HG03064 (cell line): ENCODE results near the gene MAN1C1.

Source experiments
- ATAC-seq: cut with Tn5 transposase; IDR thresholded peaks from one replicate; pipeline ENCODE4 v1.9.1; 2021; ENCODE audit warnings: low read depth; ENCODE audit not compliant: unreplicated experiment

MAN1C1 gene

DNA sequence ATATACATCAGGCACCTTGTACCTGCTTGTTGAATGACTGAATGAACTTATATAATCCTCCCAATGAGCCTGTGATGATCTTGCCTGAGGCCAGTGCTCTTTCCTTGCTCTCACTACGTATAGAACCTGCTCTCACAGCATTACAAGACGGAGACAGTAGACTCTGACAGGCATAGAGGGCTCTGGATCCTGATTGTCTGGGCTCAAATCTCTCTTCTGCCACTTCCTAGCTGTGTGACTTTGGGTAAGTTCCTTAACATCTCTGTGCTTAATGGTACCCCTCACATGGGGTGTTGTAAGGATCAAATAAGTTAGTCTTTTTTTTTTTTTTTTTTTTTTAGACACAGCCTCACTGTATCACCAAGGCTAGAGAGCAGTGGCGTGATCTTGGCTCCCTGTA, 4.2 kb upstream of the MAN1C1 start:
- ATAC-seq: no peak

- ATAC-seq: no peak
These were observed 3.5 kb upstream of the MAN1C1 start for GRCh38 chr1:25613091-25613490.

DNA sequence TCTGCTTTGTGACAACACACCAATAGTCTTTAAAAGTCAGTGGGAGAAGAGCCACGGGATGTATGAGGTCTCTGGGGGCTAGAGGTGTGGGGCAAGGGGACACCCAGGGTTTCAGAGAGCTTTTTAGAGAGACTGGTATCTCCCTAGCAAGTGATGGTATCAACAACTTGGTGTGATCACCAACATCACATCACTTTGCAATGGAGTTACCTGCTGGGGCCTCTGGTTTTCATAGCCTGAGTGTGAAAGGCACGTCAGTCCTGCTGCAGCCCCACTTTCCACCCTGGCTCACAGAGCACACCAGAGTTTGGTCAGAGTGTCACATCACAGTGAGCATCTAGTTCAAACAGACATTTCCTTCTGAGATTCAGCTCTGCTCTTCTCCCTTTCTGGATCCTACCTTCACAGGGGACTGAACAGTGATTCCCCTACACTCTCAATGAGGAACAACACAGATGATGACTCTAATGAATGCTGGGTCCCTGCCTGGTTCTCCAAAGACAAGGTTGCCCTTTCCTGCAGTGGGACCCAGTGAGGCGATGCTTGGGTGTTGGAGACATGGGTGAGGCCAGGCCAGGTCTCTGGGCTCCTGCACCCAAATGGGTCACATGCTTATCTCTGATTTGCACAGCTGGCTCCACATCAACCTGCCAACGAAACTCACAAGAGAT, 2.0 kb upstream of the MAN1C1 start:
- ATAC-seq: no peak

GRCh38 chr1:25615172-25615541, 1.4 kb upstream of the MAN1C1 start:
- no peak for ATAC-seq

GRCh38 chr1:25615563-25616094, 962 bp upstream of the MAN1C1 start:
- ATAC-seq: no peak

GRCh38 chr1:25616987-25617624, 515 bp downstream of the MAN1C1 start:
- ATAC-seq: no peak

DNA sequence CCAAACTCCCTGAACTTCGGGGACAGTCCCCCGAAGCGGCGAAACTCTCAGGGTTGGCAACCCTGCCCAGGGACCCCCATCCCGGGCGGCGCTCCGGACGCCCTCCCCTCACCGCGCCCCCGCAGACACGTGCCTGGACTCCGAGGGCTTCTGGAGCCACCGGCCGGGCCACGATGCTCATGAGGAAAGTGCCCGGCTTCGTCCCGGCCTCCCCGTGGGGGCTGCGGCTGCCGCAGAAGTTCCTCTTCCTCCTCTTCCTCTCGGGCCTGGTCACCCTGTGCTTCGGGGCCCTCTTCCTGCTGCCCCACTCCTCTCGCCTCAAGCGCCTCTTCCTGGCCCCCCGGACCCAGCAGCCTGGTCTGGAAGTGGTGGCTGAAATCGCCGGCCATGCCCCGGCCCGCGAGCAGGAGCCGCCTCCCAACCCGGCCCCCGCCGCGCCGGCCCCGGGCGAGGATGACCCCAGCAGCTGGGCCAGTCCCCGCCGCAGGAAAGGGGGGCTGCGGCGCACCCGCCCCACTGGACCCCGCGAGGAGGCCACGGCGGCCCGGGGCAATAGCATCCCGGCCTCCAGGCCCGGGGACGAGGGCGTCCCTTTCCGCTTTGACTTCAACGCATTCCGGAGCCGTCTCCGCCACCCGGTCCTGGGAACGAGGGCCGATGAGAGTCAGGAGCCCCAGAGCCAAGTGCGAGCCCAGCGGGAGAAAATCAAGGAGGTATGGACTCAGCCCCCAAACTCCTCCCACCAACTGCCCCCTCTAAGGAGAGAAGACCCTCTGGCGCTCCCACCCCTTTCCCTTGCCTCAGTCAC, 1.2 kb downstream of the MAN1C1 start:
- ATAC-seq: no peak

- ATAC-seq: no peak
These were observed 1.8 kb downstream of the MAN1C1 start for GRCh38 chr1:25618433-25618808.

- no peak for ATAC-seq
These were observed 2.7 kb downstream of the MAN1C1 start for GRCh38 chr1:25619101-25619890.

- ATAC-seq: no peak
These were observed 3.6 kb downstream of the MAN1C1 start for GRCh38 chr1:25620211-25620610.

- no peak for ATAC-seq
These were observed 4.2 kb downstream of the MAN1C1 start for GRCh38 chr1:25620701-25621350.

DNA sequence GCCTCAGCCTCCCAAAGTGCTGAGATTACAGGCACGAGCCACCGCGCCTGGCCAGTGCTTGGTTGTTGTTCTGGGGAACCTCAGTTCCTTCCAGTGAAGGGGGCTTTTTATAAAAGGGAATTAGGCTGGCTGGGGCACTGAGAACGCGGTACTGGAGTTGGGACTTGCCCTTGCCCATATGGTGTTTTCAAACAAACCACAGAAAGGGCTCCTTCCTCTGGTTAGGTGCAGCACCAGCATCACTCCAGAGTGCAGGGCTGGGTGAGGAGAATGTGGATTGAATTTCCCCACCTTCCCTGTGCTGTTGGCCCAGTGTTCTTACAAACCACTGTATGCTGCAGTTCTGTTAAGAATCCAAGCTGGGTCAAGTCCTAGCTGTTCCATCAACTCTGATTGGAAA, 5.3 kb downstream of the MAN1C1 start:
- ATAC-seq: no peak

GRCh38 chr1:25622531-25622930, 5.9 kb downstream of the MAN1C1 start:
- ATAC-seq: no peak

DNA sequence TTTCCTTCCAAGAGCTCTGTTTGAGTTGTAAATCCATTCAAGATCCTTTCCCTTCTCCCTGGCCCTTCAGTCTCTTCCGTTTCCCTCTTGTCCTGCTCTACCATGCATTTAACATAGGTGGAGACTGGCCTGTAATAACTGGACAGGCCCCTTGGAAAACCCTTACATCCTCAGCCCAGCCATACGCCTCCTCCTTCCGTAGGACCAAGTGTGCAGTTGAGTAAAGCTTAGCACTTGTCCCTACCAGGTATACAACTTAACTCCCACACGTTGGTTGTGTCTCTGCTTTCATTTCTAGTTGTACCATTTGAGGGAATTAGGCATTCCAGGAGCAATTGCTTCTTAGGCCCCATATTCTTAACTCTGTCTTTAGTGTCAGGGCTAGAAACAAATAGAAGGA, 6.4 kb downstream of the MAN1C1 start:
- ATAC-seq: no peak

DNA sequence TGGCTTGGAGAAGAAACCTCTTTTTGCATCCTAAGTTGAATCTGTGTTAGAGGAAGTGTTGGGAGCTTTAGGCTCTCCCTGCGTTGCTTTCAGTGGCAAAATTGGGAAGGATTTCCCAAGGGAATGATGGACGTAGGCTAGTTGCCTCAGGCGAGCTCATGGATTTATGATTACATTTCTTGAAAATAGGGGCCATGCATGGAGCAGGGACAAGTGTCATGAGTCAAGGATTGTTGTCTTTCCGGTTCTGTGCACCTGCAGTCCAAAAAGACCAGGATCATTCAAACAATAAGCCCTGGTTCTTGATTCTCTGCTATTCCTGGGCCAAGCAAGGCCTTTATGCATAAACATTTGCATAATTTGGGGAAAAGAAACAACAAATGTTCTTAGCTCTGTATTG, 7.1 kb downstream of the MAN1C1 start:
- no peak for ATAC-seq

- no peak for ATAC-seq
These were observed 7.6 kb downstream of the MAN1C1 start for GRCh38 chr1:25624156-25624555.

- ATAC-seq: no peak
These were observed 8.0 kb downstream of the MAN1C1 start for GRCh38 chr1:25624604-25625003.

GRCh38 chr1:25626018-25626417, 9.4 kb downstream of the MAN1C1 start:
- ATAC-seq: no peak

- ATAC-seq: no peak
These were observed 12.3 kb downstream of the MAN1C1 start for GRCh38 chr1:25628741-25629421.

GRCh38 chr1:25629836-25630235, 13.2 kb downstream of the MAN1C1 start:
- no peak for ATAC-seq
